ENCODE results near the gene VSTM1.
A peak's percentile ranks its signal among the peaks of the same experiment; 100 is the strongest.
"Not testable (repeated sequence)": the region's sequence is repeated elsewhere in the genome, so short reads cannot be mapped to it uniquely, and the experiment has no call there.

VSTM1 gene

DNA sequence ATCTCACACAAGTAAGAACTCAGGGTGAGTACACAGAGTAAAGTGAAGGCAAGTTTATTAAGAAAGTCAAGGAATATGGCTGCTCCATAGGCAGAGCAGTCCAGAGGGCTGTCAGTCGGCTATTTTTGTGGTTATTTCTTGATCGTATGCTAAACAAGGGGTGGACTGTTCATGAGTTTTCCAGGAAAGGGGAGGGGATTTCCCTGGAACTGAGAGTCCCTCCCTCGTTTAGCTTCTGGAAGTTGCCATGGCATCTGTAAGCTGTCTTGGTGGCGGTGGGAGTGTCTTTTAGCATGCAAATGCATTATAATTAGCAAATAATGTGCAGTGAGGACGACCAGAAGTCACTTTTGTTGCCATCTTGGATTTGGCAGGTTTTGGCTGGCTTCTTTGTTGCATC is 5.8 kb upstream of the VSTM1 start:
- no peak for DNase-seq

DNA sequence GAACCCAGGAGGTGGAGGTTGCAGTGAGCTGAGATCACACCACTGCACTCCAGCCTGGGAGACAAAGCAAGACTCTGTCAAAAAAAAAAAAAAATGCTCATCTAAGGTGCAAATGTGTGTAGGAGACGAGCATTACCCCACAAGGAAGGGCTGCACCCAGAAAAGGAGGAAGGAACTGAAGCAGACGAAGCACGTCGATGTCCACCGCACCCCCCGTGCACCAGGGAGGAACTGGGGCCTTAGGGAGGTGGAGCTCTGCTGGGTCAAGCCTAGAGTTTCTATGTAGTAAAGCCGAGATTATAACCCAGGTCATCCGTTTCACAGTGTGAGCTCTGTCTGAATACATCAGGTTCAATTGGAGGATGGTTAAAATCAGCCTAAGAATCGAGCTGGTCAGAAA is 1.1 kb downstream of the VSTM1 start:
- DNase-seq, result no peak

DNA sequence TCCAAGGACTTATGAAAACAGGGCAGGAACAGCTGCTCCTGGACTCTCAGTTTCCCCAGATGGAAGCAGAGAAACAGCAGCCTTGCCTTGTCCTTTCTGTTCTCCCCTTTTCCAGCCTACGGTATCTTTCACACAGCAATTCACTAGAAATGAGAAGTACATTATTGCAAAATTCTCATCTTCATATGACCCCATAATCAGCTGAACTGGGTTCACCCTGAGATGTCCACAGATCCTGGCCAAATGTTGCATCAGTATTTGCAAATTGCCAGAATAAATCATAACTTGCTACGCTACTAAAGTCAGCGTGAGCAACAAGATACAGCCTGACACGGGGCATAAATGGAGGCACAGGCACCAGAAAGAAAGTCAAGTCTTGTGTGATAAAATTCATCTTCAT is 16.1 kb downstream of the VSTM1 start:
- DNase-seq, result no peak

- no peak for DNase-seq
Measured at GRCh38 chr19:54045771-54046170, 17.9 kb downstream of the VSTM1 start.

- DNase-seq, result no peak
Measured at GRCh38 chr19:54042989-54043388, 20.7 kb downstream of the VSTM1 start.

- DNase-seq, result no peak
Measured at GRCh38 chr19:54041969-54042606, 21.6 kb downstream of the VSTM1 start.

- no peak for DNase-seq
Measured at GRCh38 chr19:54040003-54040402, 23.7 kb downstream of the VSTM1 start.

- DNase-seq, result not testable (repeated sequence)
Measured at GRCh38 chr19:54036542-54036941, 27.2 kb downstream of the VSTM1 start.

DNA sequence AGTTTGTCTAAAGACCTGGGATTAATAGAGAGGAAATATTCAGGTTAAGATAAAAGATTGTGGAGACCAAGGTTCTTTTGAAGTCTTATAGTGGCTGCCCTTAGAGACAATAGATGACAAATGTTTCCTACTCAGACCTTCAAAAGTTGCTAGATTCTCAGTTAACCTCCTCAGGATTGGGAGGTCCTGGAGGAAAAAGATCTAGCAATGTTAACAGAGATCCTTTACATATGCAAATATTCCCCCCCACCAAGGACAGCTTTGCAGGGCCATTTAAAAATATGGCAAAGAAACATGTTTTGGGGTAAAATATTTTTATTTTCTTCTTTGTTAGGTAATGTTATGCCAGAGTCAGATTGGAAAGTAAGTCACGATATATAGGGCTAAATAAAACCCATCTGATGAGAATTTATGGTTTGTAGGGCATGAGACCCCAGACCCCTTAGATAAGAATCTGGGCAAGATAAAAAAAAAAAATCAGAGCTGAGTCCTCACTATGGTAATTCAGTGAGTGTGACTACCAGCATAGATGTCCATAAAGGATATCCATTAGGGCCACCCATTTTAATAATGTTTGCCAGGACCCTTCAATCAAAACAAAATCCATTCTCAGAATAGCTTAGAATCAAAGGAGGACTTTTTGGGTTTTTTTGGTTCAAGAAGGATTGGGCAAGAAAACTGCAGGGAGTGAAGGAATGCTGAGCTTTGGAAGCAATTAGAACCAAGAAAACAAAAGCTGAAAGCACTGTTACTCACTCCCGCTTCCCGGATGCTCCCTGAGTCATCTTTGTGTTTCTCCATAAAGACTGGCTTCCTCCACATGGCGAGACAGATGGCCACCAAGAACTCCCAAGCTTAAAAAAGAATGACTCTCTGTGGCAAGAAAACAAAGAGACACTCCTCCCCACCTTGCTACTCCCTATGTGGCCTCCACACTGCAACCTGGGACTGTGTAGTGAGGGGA is 28.2 kb downstream of the VSTM1 start:
- DNase-seq, result no peak

- no peak for DNase-seq
Measured at GRCh38 chr19:54030895-54031586, 32.7 kb downstream of the VSTM1 start.

DNA sequence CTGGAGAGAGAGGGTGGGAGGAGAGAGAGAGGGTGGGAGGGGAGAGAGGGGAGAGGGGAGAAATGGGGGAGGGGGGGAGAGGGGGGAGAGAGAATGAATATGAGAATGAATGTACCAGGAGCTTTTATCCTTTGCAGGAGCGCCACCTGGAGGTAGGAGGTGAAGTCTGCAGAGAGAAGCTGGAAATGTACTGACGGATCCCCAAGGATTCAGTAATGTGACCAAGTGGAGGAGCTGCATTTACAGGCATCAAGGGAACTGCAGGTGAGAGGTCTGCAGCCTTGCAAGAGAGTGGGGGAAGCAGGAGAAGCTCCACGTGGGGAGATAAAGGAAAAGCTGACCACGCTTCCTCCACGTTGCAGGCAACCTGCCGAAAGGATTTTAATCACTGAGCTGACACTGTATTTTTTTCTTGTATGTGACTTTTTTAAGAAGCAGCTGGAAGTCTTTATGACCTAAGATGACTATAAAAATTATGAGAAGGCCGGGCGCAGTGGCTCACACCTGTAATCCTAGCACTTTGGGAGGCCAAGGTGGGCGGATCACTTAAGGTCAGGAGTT is 33.7 kb downstream of the VSTM1 start:
- peak; percentile 63 for DNase-seq

DNA sequence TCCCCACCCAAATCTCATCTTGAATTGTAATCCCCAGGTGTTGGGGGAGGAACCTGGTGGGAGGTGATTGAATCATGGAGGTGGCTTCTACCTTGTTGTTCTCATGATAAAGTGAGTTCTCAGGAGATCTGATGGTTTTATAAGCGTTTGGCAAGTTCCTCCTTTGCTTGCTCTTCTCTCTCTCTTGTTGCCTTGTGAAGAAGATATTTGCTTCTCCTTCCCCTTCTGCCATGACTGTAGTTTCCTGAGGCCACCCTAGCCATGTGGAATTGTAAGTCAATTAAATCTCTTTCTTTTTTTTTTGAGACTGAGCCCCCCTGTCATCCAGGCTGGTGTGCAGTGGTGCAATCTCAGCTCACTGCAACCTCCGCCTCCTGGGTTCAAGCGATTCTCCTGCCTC is 34.4 kb downstream of the VSTM1 start:
- no peak for DNase-seq

GRCh38 chr19:54026656-54027055 is 37.0 kb downstream of the VSTM1 start:
- DNase-seq, result no peak

- DNase-seq, result no peak
Measured at GRCh38 chr19:54024660-54025059, 39.0 kb downstream of the VSTM1 start.

DNA sequence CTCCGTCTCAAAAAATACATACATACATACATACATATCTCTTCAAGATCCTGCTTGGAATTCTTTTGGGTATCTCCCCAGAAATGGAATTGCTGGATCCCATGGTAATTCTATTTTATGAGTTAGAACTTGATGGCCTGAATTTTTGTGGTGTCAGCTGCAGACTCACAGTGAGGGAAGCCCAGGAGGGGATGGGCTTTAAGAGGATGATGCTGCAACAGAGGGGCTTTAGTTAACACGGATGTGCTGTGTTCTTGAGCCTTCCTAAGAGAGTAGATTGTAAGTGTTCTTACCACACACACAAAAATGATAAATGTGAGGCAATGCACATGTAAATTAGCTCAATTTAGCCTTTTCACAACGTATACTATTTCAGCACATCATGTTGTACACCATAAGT is 40.5 kb downstream of the VSTM1 start:
- DNase-seq, result no peak

DNA sequence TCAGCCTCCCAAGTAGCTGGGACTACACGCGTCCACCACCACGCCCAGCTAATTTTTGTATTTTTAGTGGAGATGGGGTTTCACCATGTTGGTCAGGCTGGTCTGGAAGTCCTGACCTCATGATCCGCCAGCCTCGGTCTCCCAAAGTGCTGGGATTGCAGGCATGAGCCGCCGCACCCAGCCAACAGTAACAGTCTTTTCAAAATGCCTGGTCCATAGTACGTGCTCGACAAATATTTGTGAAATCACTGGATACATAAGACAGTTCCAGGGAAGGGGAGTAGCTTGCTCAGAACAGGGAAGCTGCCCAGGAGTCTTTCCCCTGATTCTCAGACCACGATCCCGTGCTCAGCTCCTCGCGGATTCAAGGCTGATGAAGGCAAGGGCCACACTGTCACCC is 41.8 kb downstream of the VSTM1 start:
- no peak for DNase-seq

DNA sequence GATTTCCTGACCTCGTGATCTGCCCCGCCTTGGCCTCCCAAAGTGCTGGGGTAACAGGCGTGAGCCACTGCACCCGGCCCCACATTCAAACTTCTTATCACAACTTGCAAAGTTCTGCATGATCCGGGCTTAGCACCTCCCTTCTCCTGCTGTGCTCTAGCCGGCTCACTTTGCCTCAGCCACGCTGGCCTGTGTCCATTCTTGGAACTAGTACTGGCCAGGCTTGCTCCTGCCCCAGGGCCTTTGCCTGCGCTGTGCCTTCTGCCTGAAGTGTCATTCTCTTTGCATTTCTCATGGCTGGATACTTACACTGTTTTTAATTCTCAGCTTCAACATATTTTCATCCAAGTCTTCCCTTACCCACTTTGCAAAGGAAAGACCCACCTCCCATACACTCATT is 42.3 kb downstream of the VSTM1 start:
- no peak for DNase-seq

DNA sequence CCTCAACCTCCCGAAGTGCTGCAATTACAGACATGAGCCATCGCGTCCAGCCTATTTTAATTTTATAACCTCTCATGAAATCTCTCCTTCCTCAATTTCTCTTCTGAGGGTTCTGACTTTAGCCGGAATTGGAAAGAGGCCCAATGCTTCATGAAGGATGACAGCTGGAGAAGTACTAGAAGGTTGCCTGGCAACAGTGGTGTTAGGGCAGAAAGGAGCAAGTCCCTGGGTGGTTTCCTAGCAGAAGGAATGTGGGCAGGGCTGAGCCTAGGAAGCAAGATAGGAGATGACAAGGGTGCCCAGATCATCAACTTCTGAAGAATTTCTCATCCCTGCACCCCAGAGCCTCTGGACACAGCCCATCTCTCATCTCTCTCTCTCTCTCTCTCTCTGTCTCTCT is 46.4 kb downstream of the VSTM1 start:
- DNase-seq, result no peak

DNA sequence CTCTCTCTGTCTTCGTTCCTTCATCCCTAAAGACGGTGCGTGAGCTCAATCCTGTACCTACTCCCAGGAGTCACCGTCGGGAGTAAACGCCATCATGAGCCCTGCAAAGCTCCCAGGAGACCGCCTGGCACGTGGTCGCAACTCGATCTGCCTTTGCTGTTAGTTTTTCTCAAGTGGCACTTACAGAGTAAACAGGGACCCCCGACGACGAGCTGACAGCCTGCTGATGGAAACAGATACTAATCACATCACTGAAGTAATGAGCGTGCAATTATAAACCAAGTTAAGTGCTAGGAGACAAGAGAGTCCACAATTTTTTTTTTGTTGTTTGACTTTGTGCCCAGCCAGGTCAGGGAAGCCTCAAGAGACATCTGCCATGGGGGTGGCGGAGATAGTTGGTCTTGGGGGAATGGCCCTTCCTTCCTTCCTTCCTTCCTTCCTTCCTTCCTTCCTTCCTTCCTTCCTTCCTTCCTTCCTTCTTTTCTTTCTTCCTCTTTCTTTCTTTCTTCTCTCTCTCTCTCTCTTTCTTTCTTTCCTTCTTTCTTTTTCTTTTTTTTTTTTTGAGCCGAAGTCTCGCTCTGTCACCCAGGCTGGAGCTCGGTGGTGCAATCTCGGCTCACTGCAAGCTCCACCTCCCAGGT is 48.7 kb downstream of the VSTM1 start:
- DNase-seq, result no peak

DNA sequence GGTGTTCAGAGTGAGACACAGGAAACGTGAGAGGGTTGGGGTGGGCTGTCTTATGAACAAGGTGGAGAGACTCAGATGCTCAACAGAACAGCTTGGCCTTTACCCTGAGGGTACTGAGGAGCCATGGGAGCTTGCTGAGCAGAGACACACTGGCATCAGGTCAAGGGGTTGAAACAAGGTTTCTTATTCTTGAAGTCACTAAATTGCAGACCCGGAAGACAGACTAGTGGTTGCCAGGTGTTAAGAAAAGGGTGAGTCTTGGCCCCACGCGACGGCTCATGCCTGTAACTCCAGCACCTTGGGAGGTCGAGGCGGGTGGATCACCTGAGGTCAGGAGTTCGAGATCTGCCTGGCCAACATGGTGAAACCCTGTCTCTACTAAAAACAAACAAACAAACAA is 49.8 kb downstream of the VSTM1 start:
- no peak for DNase-seq

DNA sequence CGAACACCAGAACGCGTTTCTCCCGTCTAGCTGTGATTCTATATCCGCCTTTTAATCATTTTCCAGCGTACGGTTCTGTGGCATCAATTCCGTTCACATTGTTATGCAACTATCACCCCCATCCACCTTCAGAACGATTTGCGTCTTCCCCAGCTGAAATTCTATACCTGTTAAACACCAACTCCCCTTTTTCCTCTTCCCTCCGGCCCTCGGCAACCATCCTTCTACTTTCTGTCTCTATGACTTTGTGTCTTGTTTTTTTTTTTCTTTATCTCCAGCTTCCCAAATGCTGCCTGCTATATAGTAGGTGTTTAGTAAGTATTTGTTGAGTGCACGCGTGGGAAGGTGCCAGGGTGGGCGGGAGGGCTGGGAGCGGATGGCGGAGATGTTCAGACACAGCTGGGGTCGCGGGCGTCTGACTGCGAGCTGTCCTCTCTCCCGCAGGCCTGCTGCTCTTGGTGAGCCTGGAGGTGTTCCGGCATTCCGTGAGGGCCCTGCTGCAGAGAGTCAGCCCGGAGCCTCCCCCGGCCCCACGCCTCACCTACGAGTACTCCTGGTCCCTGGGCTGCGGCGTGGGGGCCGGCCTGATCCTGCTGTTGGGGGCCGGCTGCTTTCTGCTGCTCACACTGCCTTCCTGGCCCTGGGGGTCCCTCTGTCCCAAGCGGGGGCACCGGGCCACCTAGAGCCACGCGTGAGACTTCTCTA is 52.0 kb downstream of the VSTM1 start:
- no peak for DNase-seq

DNA sequence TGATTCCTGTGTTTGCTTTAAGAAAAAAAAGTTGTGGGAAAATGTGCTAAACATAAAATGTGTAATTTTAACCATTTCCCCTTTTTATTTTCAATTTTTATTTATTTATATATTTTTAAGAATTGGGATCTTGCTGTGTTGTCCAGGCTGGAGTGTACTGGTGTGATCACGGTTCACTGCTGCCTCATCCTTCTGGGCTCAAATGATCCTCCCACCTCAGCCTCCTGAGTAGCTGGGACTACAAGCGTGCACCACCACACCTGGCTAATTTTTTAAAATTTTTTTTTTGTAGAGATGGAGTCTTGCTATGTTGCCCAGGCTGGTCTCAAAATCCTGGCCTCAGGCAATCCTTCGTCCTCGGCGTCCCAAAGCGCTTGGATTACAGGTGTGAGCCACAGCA is 53.2 kb downstream of the VSTM1 start:
- DNase-seq, result no peak
